Activated T-helper 17 cell treated with anti-CD3 and anti-CD28 coated beads, Interleukin-2, amount 50 U/mL, for 72 hours (primary cell): ENCODE measurements around the gene UBE3B. TPM values are rescaled to one million over a fixed set of nuclear protein-coding genes. Genes with fewer than 3 reads are reported as not detected.
A peak's percentile ranks its signal among the peaks of the same experiment; 100 is the strongest.

Experiments
- ATAC-seq: fragments of 150-1000 bp; cut with Tn5 transposase; replicated peaks from 2 replicates; pipeline ENCODE4 v1.10.0; 2021; ENCODE audit warnings: mild to moderate bottlenecking, moderate library complexity
- H3K27ac Mint-ChIP-seq: one replicate; pipeline ENCODE4 v1.8.0; 2022; ENCODE audit warnings: mixed read lengths
- H3K27me3 Mint-ChIP-seq: one replicate; pipeline ENCODE4 v1.8.0; 2022; ENCODE audit warnings: mixed read lengths
- H3K36me3 Mint-ChIP-seq: one replicate; pipeline ENCODE4 v1.8.0; 2022; ENCODE audit warnings: low read depth, mild to moderate bottlenecking, mixed read lengths
- H3K4me1 Mint-ChIP-seq: one replicate; pipeline ENCODE4 v1.8.0; 2022; ENCODE audit warnings: mixed read lengths
- H3K4me3 Mint-ChIP-seq: one replicate; pipeline ENCODE4 v1.8.0; 2022; ENCODE audit warnings: mild to moderate bottlenecking, mixed read lengths
- H3K9me3 Mint-ChIP-seq: one replicate; pipeline ENCODE4 v1.8.0; 2022; ENCODE audit warnings: mixed read lengths
- total RNA-seq, 2 donors: library from RNA; stranded (reverse); gene quantifications; one replicate each; pipeline ENCODE4 v1.2.3, GENCODE V29; 2022

Gene UBE3B
- total RNA-seq, 2 donors from 2014 or later: 36.4 to 42.3 TPM

DNA sequence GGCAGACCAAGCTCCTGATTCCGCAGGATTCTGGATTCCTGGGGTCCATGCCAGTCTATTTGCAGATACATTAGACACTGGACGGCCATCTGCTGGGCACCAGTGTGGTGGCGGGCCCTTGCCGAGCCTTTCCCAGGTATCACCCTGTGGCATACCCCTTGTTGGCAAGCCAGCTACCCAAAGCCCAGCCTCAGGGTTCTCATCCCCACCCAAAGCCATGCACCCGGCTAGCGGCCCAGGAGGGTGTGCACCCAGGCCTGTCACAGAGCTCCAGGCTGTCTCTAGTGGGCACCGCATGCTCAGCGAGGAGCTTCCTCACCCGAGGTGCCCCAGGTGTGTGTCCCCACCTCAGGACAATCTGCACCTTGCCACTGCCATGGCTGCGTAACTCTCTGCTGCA is 82.2 kb downstream of the UBE3B start:
- no peak overlapping the region for H3K27ac Mint-ChIP-seq
- no peak for ATAC-seq
- no peak overlapping the region for H3K4me3 Mint-ChIP-seq
- no peaks in the 10 kb centered on the region for H3K4me1 Mint-ChIP-seq
- H3K36me3 Mint-ChIP-seq: peaks cover 10% of the 10 kb centered on the region
- H3K9me3 Mint-ChIP-seq: no peaks in the 10 kb centered on the region
- H3K27me3 Mint-ChIP-seq: no peaks in the 10 kb centered on the region

GRCh38 chr12:109560867-109561710 is 83.7 kb downstream of the UBE3B start:
- Mint-ChIP-seq H3K4me3 (no peak overlapping the region), H3K27me3 (no peaks in the 10 kb centered on the region), H3K36me3 (peaks cover 10% of the 10 kb centered on the region), H3K27ac (no peak overlapping the region), H3K9me3 (no peaks in the 10 kb centered on the region), H3K4me1 (no peaks in the 10 kb centered on the region)
- ATAC-seq: no peak

- no peaks in the 10 kb centered on the region for H3K4me1 Mint-ChIP-seq
- H3K9me3 Mint-ChIP-seq: no peaks in the 10 kb centered on the region
- no peaks in the 10 kb centered on the region for H3K27me3 Mint-ChIP-seq
- no peak overlapping the region for H3K4me3 Mint-ChIP-seq
- no peak overlapping the region for H3K27ac Mint-ChIP-seq
- peaks cover 15% of the 10 kb centered on the region for H3K36me3 Mint-ChIP-seq
- no peak for ATAC-seq
Measured at GRCh38 chr12:109561711-109562030, 84.2 kb downstream of the UBE3B start.

GRCh38 chr12:109562871-109563270 is 85.4 kb downstream of the UBE3B start:
- H3K4me3 Mint-ChIP-seq: no peak overlapping the region

DNA sequence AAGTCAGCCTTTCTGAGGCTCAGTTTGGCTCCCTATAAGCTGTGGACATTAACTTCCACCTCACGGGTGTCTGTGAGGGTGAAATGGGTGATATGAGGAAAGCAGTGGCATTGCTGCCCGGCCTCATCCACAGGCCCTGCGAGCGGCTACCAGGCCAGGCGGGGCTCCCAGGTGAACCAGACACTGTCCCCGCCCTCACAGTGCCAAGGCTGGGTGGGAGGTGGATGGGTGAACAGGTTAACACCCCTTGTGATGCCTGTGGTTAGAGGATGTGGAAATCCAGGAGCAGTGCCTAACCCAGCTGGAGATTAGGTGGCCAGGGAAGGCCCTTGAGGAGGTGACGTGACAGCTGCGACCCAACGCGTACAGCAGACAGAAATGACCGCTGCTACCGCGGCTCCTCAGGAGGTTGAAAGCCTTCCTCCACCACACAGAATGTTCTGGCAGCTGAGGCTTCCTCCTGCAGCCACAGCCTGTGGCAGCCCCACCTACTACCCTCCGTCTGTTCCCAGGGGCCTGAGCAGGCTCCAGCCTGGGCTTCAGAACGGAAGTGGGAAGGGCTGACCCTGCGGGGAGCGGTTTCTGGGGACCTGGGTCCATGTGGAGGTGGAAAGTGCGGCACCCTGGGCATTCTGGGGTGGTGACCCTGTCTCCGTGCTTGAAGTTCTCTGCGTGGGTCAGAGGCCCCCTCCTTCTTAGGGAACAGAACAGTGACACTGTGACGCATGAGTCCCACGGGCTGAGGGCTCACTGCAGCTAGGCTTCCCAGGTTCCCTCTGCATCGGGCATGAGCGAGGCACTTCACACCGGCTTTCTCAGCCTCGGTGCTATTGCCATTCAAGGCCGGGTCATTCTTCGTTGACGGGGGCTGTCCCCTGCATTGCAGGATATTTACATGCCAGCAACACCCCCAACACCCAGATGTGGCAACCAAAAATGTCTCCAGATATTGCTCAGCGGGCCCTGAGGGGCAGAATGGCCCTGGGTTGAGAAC is 86.2 kb downstream of the UBE3B start:
- Mint-ChIP-seq H3K36me3 (peaks cover 34% of the 10 kb centered on the region), H3K27ac (no peak overlapping the region), H3K27me3 (no peaks in the 10 kb centered on the region), H3K4me3 (no peak overlapping the region), H3K9me3 (no peaks in the 10 kb centered on the region), H3K4me1 (no peaks in the 10 kb centered on the region)
- ATAC-seq: no peak

More at GRCh38 chr12:109562871-109563270, 85.4 kb downstream of the UBE3B start:
- Mint-ChIP-seq H3K27me3 (no peaks in the 10 kb centered on the region), H3K27ac (no peak overlapping the region), H3K9me3 (no peaks in the 10 kb centered on the region), H3K4me1 (no peaks in the 10 kb centered on the region), H3K36me3 (peaks cover 27% of the 10 kb centered on the region)
- no peak for ATAC-seq

- H3K27me3 Mint-ChIP-seq: no peaks in the 10 kb centered on the region
- ATAC-seq: no peak
- H3K36me3 Mint-ChIP-seq: peaks cover 62% of the 10 kb centered on the region
- no peaks in the 10 kb centered on the region for H3K9me3 Mint-ChIP-seq
- no peak overlapping the region for H3K27ac Mint-ChIP-seq
- no peak overlapping the region for H3K4me3 Mint-ChIP-seq
- H3K4me1 Mint-ChIP-seq: no peaks in the 10 kb centered on the region
Measured at GRCh38 chr12:109566424-109566823, 89.0 kb downstream of the UBE3B start.

DNA sequence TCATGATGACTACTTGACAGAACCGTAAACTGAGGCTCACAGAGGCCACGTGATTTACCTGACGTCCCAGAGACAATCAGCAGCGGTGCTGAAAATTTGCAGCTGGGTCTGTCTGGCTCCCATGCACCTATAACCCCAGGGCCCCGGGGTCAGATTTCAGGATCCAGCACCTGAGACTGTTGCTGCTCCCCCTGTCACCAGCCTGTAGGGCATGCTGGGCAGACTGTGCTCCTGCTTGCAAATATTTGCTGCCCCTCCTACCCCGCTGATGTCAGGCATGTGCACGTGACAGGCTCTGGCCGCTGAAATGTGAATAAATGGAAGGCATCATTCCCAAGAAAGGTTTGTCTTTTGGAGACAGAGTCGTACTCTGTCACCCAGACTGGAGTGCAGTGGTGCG is 89.9 kb downstream of the UBE3B start:
- Mint-ChIP-seq H3K4me1 (no peaks in the 10 kb centered on the region), H3K27ac (no peak overlapping the region), H3K27me3 (no peaks in the 10 kb centered on the region), H3K4me3 (no peak overlapping the region), H3K9me3 (no peaks in the 10 kb centered on the region), H3K36me3 (peaks cover 60% of the 10 kb centered on the region)
- no peak for ATAC-seq

GRCh38 chr12:109567967-109568366 is 90.5 kb downstream of the UBE3B start:
- Mint-ChIP-seq H3K9me3 (no peaks in the 10 kb centered on the region), H3K36me3 (peaks cover 58% of the 10 kb centered on the region), H3K27ac (no peak overlapping the region), H3K4me1 (peaks cover 6% of the 10 kb centered on the region), H3K27me3 (no peaks in the 10 kb centered on the region), H3K4me3 (no peak overlapping the region)
- ATAC-seq: no peak

DNA sequence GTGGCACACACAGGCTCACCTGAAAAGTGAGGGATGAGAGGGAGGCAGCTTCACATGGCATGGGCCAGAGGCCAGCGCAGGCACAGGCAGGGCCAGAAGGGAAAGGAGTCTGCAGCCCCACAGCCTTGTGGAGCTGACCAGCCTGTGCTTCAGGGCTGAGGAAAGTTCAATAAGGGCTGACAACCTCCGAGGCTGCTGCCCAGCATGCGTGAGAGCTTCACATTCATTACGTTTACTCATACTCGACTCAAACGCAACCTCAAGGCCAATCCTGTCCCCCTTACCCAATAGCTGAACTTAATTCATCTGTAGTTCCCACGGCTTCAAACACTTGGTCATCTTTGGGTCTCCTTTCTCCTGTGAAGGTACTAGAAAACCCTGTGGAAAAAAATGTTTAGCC is 91.1 kb downstream of the UBE3B start:
- peaks cover 7% of the 10 kb centered on the region for H3K4me1 Mint-ChIP-seq
- H3K27me3 Mint-ChIP-seq: no peaks in the 10 kb centered on the region
- no peak overlapping the region for H3K4me3 Mint-ChIP-seq
- H3K27ac Mint-ChIP-seq: no peak overlapping the region
- H3K36me3 Mint-ChIP-seq: peaks cover 63% of the 10 kb centered on the region
- no peaks in the 10 kb centered on the region for H3K9me3 Mint-ChIP-seq
- ATAC-seq: no peak

DNA sequence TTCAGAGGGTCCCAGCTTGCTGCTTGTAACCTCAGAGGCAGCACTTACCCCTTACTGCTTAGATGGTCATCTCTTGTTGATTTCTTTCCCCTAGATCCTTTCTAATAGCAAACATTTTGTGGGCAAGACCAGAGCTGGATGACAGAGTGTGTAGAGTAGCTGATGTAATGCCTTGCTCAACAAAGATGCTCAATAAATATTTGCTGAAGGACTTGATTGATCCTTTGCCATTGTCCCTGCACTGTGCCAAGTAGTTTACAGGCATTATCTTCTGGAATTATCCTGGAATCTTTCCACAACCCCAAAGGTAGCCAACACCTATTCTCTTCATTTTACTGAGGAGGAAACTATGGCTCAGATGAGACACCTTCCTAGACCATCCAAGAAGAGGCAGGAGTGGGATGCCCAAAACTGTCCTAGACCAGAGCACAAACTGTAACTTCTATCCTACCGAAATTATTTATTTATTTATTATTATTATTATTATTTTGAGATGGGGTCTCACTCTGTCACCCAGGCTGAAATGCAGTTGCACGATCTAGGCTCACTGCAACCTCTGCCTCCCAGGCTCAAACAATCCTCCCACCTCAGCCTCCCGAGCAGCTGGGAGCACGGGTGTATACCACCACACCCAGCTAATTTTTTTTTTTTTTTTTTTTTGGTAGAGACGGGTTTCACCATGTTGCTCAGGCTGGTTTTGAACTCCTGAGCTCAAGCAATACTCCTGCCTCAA is 94.5 kb downstream of the UBE3B start:
- Mint-ChIP-seq H3K4me3 (peak overlapping the region; percentile 88), H3K27ac (no peak overlapping the region), H3K27me3 (no peaks in the 10 kb centered on the region), H3K4me1 (peaks cover 17% of the 10 kb centered on the region), H3K9me3 (no peaks in the 10 kb centered on the region), H3K36me3 (peaks cover 71% of the 10 kb centered on the region)
- ATAC-seq: no peak

- H3K36me3 Mint-ChIP-seq: peaks cover 71% of the 10 kb centered on the region
- peaks cover 17% of the 10 kb centered on the region for H3K4me1 Mint-ChIP-seq
- peak overlapping the region; percentile 88 for H3K27ac Mint-ChIP-seq
- peak overlapping the region; percentile 88 for H3K4me3 Mint-ChIP-seq
- ATAC-seq: no peak
- no peaks in the 10 kb centered on the region for H3K9me3 Mint-ChIP-seq
- H3K27me3 Mint-ChIP-seq: no peaks in the 10 kb centered on the region
Measured at GRCh38 chr12:109572506-109572845, 95.0 kb downstream of the UBE3B start.

GRCh38 chr12:109573029-109573913 is 95.8 kb downstream of the UBE3B start, which contains the start of the genes MMAB and MVK:
TSS of gene MMAB (minus strand) at chr12:109573504. CDS start at chr12:109573480, 24 bp downstream.
TSS of gene MVK (plus strand) at chr12:109573794. CDS start at chr12:109574823, 1,029 bp downstream.
- peak within 1 kb of the TSS; percentile 88 for H3K27ac Mint-ChIP-seq
- peaks cover 17% of the 10 kb centered on the region for H3K4me1 Mint-ChIP-seq
- peak; percentile 97 for ATAC-seq
- H3K4me3 Mint-ChIP-seq: peak within 1 kb of the TSS; percentile 88
- no peaks in the 10 kb centered on the region for H3K9me3 Mint-ChIP-seq
- no peaks in the 10 kb centered on the region for H3K27me3 Mint-ChIP-seq
- H3K36me3 Mint-ChIP-seq: peaks cover 71% of the 10 kb centered on the region

DNA sequence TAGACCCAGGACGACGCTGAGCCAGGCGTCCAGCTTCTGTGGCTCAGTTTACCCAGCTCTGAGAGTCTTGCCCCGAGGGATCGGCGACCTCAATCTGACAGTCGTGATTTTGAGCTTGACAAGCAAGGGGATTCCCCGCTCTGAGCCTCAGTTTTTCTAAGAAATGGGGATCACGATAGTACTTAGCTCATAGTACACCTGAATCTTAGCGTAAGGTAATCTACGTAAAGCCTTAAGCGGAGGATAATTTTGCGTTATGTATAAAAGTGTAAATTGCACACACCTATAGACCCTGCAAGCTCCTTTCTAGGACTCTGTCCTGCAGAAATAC is 96.4 kb downstream of the UBE3B start:
- no peaks in the 10 kb centered on the region for H3K9me3 Mint-ChIP-seq
- peaks cover 71% of the 10 kb centered on the region for H3K36me3 Mint-ChIP-seq
- peak overlapping the region; percentile 88 for H3K27ac Mint-ChIP-seq
- ATAC-seq: peak; percentile 15
- no peaks in the 10 kb centered on the region for H3K27me3 Mint-ChIP-seq
- H3K4me1 Mint-ChIP-seq: peaks cover 17% of the 10 kb centered on the region
- H3K4me3 Mint-ChIP-seq: peak overlapping the region; percentile 88
